GM15510 (cell line): Measurements from ENCODE around the gene ZNF14.

Source experiments
- POLR2A ChIP-seq: IDR thresholded peaks from 3 replicates; pipeline ENCODE4 v1.6.1; 2011; ENCODE audit warnings: borderline replicate concordance; ENCODE audit not compliant: insufficient read length; ENCODE audit errors: extremely low read depth

Gene ZNF14

GRCh38 chr19:19748249-19748938, 15.5 kb upstream of the ZNF14 start:
- no peak for TF ChIP-seq POLR2A

- TF ChIP-seq POLR2A = no peak
These were observed 14.7 kb upstream of the ZNF14 start for GRCh38 chr19:19747357-19748220.

- TF ChIP-seq POLR2A = no peak
These were observed 13.6 kb upstream of the ZNF14 start for GRCh38 chr19:19746286-19747213.

- no peak for TF ChIP-seq POLR2A
These were observed 12.8 kb upstream of the ZNF14 start for GRCh38 chr19:19745496-19746285.

GRCh38 chr19:19744641-19745040, 11.7 kb upstream of the ZNF14 start:
- no peak for TF ChIP-seq POLR2A

GRCh38 chr19:19743176-19743575, 10.3 kb upstream of the ZNF14 start:
- no peak for TF ChIP-seq POLR2A

GRCh38 chr19:19742773-19743172, 9.9 kb upstream of the ZNF14 start:
- no peak for TF ChIP-seq POLR2A

- TF ChIP-seq POLR2A = no peak
These were observed 8.3 kb upstream of the ZNF14 start for GRCh38 chr19:19741184-19741583.

GRCh38 chr19:19740755-19741154, 7.8 kb upstream of the ZNF14 start:
- TF ChIP-seq POLR2A = no peak

- TF ChIP-seq POLR2A = no peak
These were observed 5.7 kb upstream of the ZNF14 start for GRCh38 chr19:19738564-19738963.

- TF ChIP-seq POLR2A = no peak
These were observed 4.8 kb upstream of the ZNF14 start for GRCh38 chr19:19737559-19738332.

- no peak for TF ChIP-seq POLR2A
These were observed 11.0 kb downstream of the ZNF14 start for GRCh38 chr19:19721896-19722295.

GRCh38 chr19:19719798-19720197, 13.1 kb downstream of the ZNF14 start:
- TF ChIP-seq POLR2A = no peak
